HCT116 (cell line): ENCODE data around the gene BDKRB1. TPM values are rescaled to one million over a fixed set of nuclear protein-coding genes. Genes with fewer than 3 reads are reported as not detected.

Experiments
- ATAC-seq: fragments of 200-7000 bp; cut with Tn5 transposase; 2 replicates; pipeline ENCODE4 v1.9.1; 2020; ENCODE audit warnings: mild to moderate bottlenecking, moderate library complexity
- BruUV-seq: library from RNA; stranded (reverse); fragments of 400-500 nt; replicated peaks from 2 replicates; lab custom pipeline; 2021; lab: Mats Ljungman, UMichigan
- CTCF ChIA-PET: fragments of 300-600 bp; sonication (Branson Sonifier 250); formaldehyde crosslinking; loops from one replicate; lab custom pipeline; 2021; ENCODE audit warnings: antibody characterized with exemption; lab: Charles Lee
- POLR2A ChIA-PET: fragments of 300-600, 350-600 bp; sonication (Branson Sonifier 250); formaldehyde crosslinking; loops from one replicate; lab custom pipeline; 2021; ENCODE audit warnings: antibody characterized with exemption; lab: Charles Lee
- RAD21 ChIA-PET, 2 experiments: fragments of 300-600 bp; sonication (Branson Sonifier 250); formaldehyde crosslinking; loops; one replicate each; lab custom pipeline; 2023; ENCODE audit warnings: low total read pairs in 2 of 2; ENCODE audit not compliant: uncharacterized antibody in 2 of 2, unreplicated experiment in 2 of 2, low non-redundant PET in 1 of 2; lab: Charles Lee
- DNase-seq: peaks from one replicate; pipeline ENCODE4 v3.0.0-alpha.2; 2010; ENCODE audit warnings: low read depth, low spot score
- H2AFZ ChIP-seq: fragments of 200-600 bp; shearing (Covaris generic), sonication (generic); 2 replicates; pipeline ENCODE4 v1.6.1; 2017; ENCODE audit warnings: low read depth, mixed run types, mixed read lengths, antibody characterized with exemption, low read length; ENCODE audit not compliant: poor library complexity, severe bottlenecking
- H3K27ac ChIP-seq: 2 replicates; pipeline ENCODE4 v1.5.1; 2012; ENCODE audit warnings: low read depth, low read length
- H3K27me3 ChIP-seq: fragments of 200-600 bp; sonication (generic); 2 replicates; pipeline ENCODE4 v1.6.1; 2016; ENCODE audit warnings: mixed run types, low read length, mixed read lengths; ENCODE audit not compliant: insufficient read depth
- H3K36me3 ChIP-seq, 2 experiments: fragments of 200-500 bp in 1 of 2; fragments of 200-600 bp in 1 of 2; sonication (Bioruptor generic) in 1 of 2; sonication (generic) in 1 of 2; 2 replicates each; pipeline versions ENCODE4 v1.5.1 to v1.6.1; 2014 to 2016; ENCODE audit warnings: low read length in 2 of 2, inconsistent platforms in 1 of 2, mixed read lengths in 1 of 2, mixed run types in 1 of 2; ENCODE audit not compliant: insufficient read depth in 2 of 2, control insufficient read depth in 1 of 2
- H3K4me1 ChIP-seq, 2 experiments: fragments of 200-600 bp in 1 of 2; sonication (generic) in 1 of 2; 2 replicates each; pipeline versions ENCODE4 v1.5.1 to v1.6.1; 2012 to 2017; ENCODE audit warnings: low read length in 2 of 2, inconsistent platforms in 1 of 2, mild to moderate bottlenecking in 1 of 2, mixed read lengths in 1 of 2, mixed run types in 1 of 2, moderate library complexity in 1 of 2; ENCODE audit not compliant: insufficient read depth in 2 of 2, control insufficient read depth in 1 of 2
- H3K4me2 ChIP-seq: fragments of 200-600 bp; sonication (generic); 2 replicates; pipeline ENCODE4 v1.6.1; 2017; ENCODE audit warnings: mixed run types, low read length, mixed read lengths
- H3K4me3 ChIP-seq, 2 experiments: fragments of 200-600 bp in 1 of 2; sonication (generic) in 1 of 2; replicated peaks in 1 of 2; 2 replicates each; pipeline ENCODE4 v1.5.1; 2011 to 2016; ENCODE audit warnings: low read length in 2 of 2, control low read depth in 1 of 2, low read depth in 1 of 2, mild to moderate bottlenecking in 1 of 2, mixed read lengths in 1 of 2, mixed run types in 1 of 2
- H3K79me2 ChIP-seq: fragments of 200-600 bp; sonication (generic); 2 replicates; pipeline ENCODE4 v1.6.1; 2017; ENCODE audit warnings: mild to moderate bottlenecking, mixed run types, low read length, moderate library complexity, mixed read lengths; ENCODE audit not compliant: insufficient read depth
- H3K9ac ChIP-seq: fragments of 200-600 bp; sonication (generic); 2 replicates; pipeline ENCODE4 v1.6.1; 2016; ENCODE audit warnings: low read length, mixed read lengths
- H3K9me2 ChIP-seq: fragments of 200-600 bp; sonication (generic), shearing (Covaris generic); 2 replicates; pipeline ENCODE4 v1.6.1; 2017; ENCODE audit warnings: mixed run types, mild to moderate bottlenecking, moderate library complexity; ENCODE audit not compliant: insufficient read depth
- H3K9me3 ChIP-seq, 2 experiments: fragments of 200-500 bp in 1 of 2; fragments of 200-600 bp in 1 of 2; sonication (Bioruptor generic) in 1 of 2; sonication (generic) in 1 of 2; 2 replicates each; pipeline ENCODE4 v1.6.1; 2014 to 2017; ENCODE audit warnings: low read length in 2 of 2, mixed read lengths in 2 of 2, inconsistent platforms in 1 of 2, low read depth in 1 of 2, mild to moderate bottlenecking in 1 of 2, mixed run types in 1 of 2, moderate library complexity in 1 of 2; ENCODE audit not compliant: control insufficient read depth in 1 of 2, insufficient read depth in 1 of 2
- H4K20me1 ChIP-seq: fragments of 200-600 bp; sonication (generic), shearing (Covaris generic); 2 replicates; pipeline ENCODE4 v1.6.1; 2017; ENCODE audit warnings: mixed run types, mild to moderate bottlenecking, moderate library complexity; ENCODE audit not compliant: insufficient read depth
- CEBPB ChIP-seq: IDR thresholded peaks from 2 replicates; pipeline ENCODE4 v1.6.1; 2012; ENCODE audit warnings: low read depth
- ELF1 ChIP-seq: IDR thresholded peaks from 2 replicates; pipeline ENCODE4 v1.6.1; 2012; ENCODE audit warnings: low read depth, borderline replicate concordance
- EZH2 ChIP-seq: fragments of 200-600 bp; sonication (generic); IDR thresholded peaks from 2 replicates; pipeline ENCODE4 v1.6.1; 2017; ENCODE audit warnings: antibody characterized with exemption, mixed run types
- EZH2phosphoT487 ChIP-seq: fragments of 200-600 bp; IDR thresholded peaks from 2 replicates; pipeline ENCODE4 v1.6.1; 2018; ENCODE audit warnings: antibody characterized with exemption, borderline replicate concordance
- MAX ChIP-seq: IDR thresholded peaks from 2 replicates; pipeline ENCODE4 v1.6.1; 2012
- REST ChIP-seq: IDR thresholded peaks from 2 replicates; pipeline ENCODE4 v1.6.1; 2012; ENCODE audit warnings: low read depth
- SIN3A ChIP-seq: IDR thresholded peaks from 2 replicates; pipeline ENCODE4 v1.6.1; 2012; ENCODE audit warnings: low read depth
- SRF ChIP-seq: IDR thresholded peaks from 2 replicates; pipeline ENCODE4 v1.6.1; 2012; ENCODE audit warnings: low read depth
- TCF7L2 ChIP-seq: IDR thresholded peaks from 2 replicates; pipeline ENCODE4 v1.7.0; 2011; ENCODE audit warnings: borderline replicate concordance, inconsistent platforms; ENCODE audit not compliant: insufficient read depth, insufficient read length; ENCODE audit errors: extremely low read depth
- YY1 ChIP-seq: IDR thresholded peaks from 2 replicates; pipeline ENCODE4 v1.6.1; 2011; ENCODE audit warnings: low read length, low read depth, moderate library complexity, mild to moderate bottlenecking; ENCODE audit not compliant: insufficient replicate concordance; ENCODE audit errors: extremely low read depth
- ZBTB33 ChIP-seq: IDR thresholded peaks from 2 replicates; pipeline ENCODE4 v1.6.1; 2011; ENCODE audit warnings: mild to moderate bottlenecking, low read length, moderate library complexity; ENCODE audit not compliant: insufficient replicate concordance; ENCODE audit errors: extremely low read depth
- ZFX ChIP-seq: fragments of 450-650 bp; IDR thresholded peaks from 2 replicates; pipeline ENCODE4 v1.6.1; 2017
- ZNF274 ChIP-seq: fragments of 200-500 bp; sonication (Bioruptor generic); IDR thresholded peaks from 2 replicates; pipeline ENCODE4 v1.6.1; 2014; ENCODE audit warnings: mild to moderate bottlenecking, low read depth, low read length, inconsistent platforms
- intact Hi-C: fragments of 100-400 bp; cut with micrococcal nuclease; formaldehyde crosslinking; loops from 2 replicates; pipeline ENCODE4 v1.10.0; 2022
- total RNA-seq: library from RNA; stranded (reverse); gene quantifications from one replicate; pipeline ENCODE4 v1.2.1, GENCODE V29; 2021; ENCODE audit not compliant: unreplicated experiment

The BDKRB1 gene
- total RNA-seq, 1 experiment from 2014 or later: not detected

- no peaks in the 10 kb centered on the region for H3K9me3 ChIP-seq
- H4K20me1 ChIP-seq: no peaks in the 10 kb centered on the region
- TF ChIP-seq CEBPB: no peak
- no peak for TF ChIP-seq REST
- TF ChIP-seq ELF1: no peak
- TF ChIP-seq ZFX: no peak
- no peak for TF ChIP-seq SRF
- no peak for TF ChIP-seq YY1
- no peak for TF ChIP-seq EZH2phosphoT487
- TF ChIP-seq ZNF274: no peak
- no peak for TF ChIP-seq ZBTB33
- TF ChIP-seq EZH2: no peak
- no peak for TF ChIP-seq MAX
- TF ChIP-seq SIN3A: no peak
- no peak for TF ChIP-seq TCF7L2
- no peaks in the 10 kb centered on the region for H3K36me3 ChIP-seq
- DNase-seq (no peak), ATAC-seq (no peak)
- H3K27me3 ChIP-seq: 0 out of 2 replicates have a peak, but pooled peaks cover 6% of the 10 kb centered on the region
- H3K4me2 ChIP-seq: no peak overlapping the region
- H2AFZ ChIP-seq: no peak overlapping the region
- CTCF ChIA-PET: no interaction called here
- no peak overlapping the region for H3K27ac ChIP-seq
- H3K4me1 ChIP-seq: peaks cover 0 to 3% of the 10 kb centered on the region in 2 experiments; a peak in 1 of 4 replicates
- RAD21 ChIA-PET: no interaction called here
- POLR2A ChIA-PET: no interaction called here
- intact Hi-C loops: no loop called here
- no peaks in the 10 kb centered on the region for H3K9me2 ChIP-seq
- H3K4me3 ChIP-seq: no peak overlapping the region
- no TSS peak for BruUV-seq
- no peak overlapping the region for H3K9ac ChIP-seq
- H3K79me2 ChIP-seq: no peaks in the 10 kb centered on the region
Observed at GRCh38 chr14:96221109-96221650, 34.8 kb upstream of the BDKRB1 start.
